Lower leg skin (tissue), 4 donors: ENCODE results near the gene ARHGAP9. TPM values are rescaled to one million over a fixed set of nuclear protein-coding genes. Genes with fewer than 3 reads are reported as not detected.
"Not testable (repeated sequence)": the region's sequence is repeated elsewhere in the genome, so short reads cannot be mapped to it uniquely, and the experiment has no call there.

ENCODE experiments used
- DNase-seq, 2 donors: peaks; one replicate each; pipeline ENCODE4 v3.0.0-alpha.2; 2019; ENCODE audit warnings: low spot score in 2 of 2
- H3K4me3 ChIP-seq: fragments of 200-600 bp; sonication (generic); 2 replicates; pipeline ENCODE4 v1.5.1; 2017; ENCODE audit warnings: mild to moderate bottlenecking, low read depth; ENCODE audit not compliant: poor library complexity, severe bottlenecking
- CTCF ChIP-seq, 3 donors: fragments of 450-650 bp; IDR thresholded peaks; one replicate each; pipeline ENCODE4 v1.5.1; 2016; ENCODE audit warnings: antibody characterized with exemption in 3 of 3, mild to moderate bottlenecking in 3 of 3, moderate library complexity in 2 of 3
- POLR2A ChIP-seq, 2 donors: fragments of 450-650 bp; IDR thresholded peaks; one replicate each; pipeline ENCODE4 v1.6.1; 2016 to 2017; ENCODE audit warnings: antibody characterized with exemption in 2 of 2, mild to moderate bottlenecking in 1 of 2, moderate library complexity in 1 of 2
- WGBS, 2 donors: methylation state at CpG; one replicate each; pipeline ENCODE4 v1.1.5; 2018; 5-methylcytosine and 5-hydroxymethylcytosine counted together
- intact Hi-C: fragments of 100-400 bp; cut with DNase I; formaldehyde crosslinking; loops from one replicate; pipeline ENCODE4 v1.15.0; 2023; ENCODE audit warnings: low total_unique reads
- total RNA-seq, 4 donors: library from RNA; depleted of rRNA; stranded (reverse); fragments of >200 nt; gene quantifications; one replicate each; pipeline ENCODE4 v1.1.0, GENCODE V29; 2016

Gene ARHGAP9
- total RNA-seq, 4 donors from 2014 or later, result 2.3 to 6.6 (median 3.1) TPM

- 92 to 95% methylated on average over 12 of the region's 12 CpGs for WGBS, 2 donors
- intact Hi-C loops, result no loop called here
- DNase-seq, result no peak
- TF ChIP-seq CTCF (IDR thresholded peaks at IDR 0.05) (no peak), POLR2A (IDR thresholded peaks at IDR 0.05) (no peak)
- no peak overlapping the region for H3K4me3 ChIP-seq
Observed at GRCh38 chr12:57497223-57498131, 17.8 kb upstream of the ARHGAP9 start.

DNA sequence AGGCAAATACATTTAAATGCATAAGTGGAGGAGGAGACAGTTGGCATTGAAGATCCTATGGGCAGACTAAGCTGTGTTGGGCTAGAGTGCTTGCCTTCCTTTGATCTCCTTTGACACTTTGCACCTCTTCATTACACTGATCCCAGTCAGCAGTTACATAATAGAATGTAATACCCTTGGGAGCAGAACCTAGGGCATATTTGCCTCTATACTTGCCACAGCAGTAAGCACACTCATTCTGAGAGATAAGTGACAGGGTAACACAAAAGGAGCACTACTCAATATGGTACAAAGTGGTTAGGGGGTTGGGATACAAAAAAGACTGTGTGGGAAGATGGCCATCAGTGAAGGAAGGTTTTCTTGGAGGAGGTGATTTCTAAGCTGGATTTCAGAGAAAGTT is 17.2 kb upstream of the ARHGAP9 start:
- no peak overlapping the region for H3K4me3 ChIP-seq
- TF ChIP-seq CTCF (IDR thresholded peaks at IDR 0.05), result no peak
- TF ChIP-seq POLR2A (IDR thresholded peaks at IDR 0.05), result no peak
- DNase-seq, result no peak
- intact Hi-C loops, result no loop called here

DNA sequence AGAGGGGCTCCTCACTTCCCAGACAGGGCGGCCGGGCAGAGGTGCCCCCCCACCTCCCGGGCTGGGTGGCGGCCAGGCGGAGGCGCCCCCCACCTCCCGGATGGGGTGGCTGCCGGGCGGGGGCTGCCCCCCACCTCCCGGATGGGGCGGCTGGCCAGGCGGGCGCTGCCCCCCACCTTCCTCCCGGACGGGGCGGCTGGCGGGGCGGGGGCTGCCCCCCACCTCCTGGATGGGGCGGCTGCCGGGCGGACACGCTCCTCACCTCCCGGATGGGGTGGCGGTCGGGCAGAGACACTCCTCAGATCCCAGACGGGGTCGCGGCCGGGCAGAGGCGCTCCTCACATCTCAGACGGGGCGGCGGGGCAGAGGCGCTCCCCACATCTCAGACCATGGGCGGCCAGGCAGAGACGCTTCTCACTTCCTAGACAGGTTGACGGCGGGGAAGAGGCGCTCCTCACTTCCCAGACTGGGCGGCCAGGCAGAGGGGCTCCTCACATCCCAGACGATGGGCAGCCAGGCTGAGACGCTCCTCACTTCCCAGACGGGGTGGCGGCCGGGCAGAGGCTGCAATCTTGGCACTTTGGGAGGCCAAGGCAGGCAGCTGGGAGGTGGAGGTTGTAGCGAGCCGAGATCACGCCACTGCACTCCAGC is 15.5 kb upstream of the ARHGAP9 start:
- 92 to 93% methylated on average over 12 to 39 of the region's 48 CpGs for WGBS, 2 donors
- DNase-seq, intact Hi-C loops, H3K4me3 ChIP-seq: not testable (repeated sequence)

DNA sequence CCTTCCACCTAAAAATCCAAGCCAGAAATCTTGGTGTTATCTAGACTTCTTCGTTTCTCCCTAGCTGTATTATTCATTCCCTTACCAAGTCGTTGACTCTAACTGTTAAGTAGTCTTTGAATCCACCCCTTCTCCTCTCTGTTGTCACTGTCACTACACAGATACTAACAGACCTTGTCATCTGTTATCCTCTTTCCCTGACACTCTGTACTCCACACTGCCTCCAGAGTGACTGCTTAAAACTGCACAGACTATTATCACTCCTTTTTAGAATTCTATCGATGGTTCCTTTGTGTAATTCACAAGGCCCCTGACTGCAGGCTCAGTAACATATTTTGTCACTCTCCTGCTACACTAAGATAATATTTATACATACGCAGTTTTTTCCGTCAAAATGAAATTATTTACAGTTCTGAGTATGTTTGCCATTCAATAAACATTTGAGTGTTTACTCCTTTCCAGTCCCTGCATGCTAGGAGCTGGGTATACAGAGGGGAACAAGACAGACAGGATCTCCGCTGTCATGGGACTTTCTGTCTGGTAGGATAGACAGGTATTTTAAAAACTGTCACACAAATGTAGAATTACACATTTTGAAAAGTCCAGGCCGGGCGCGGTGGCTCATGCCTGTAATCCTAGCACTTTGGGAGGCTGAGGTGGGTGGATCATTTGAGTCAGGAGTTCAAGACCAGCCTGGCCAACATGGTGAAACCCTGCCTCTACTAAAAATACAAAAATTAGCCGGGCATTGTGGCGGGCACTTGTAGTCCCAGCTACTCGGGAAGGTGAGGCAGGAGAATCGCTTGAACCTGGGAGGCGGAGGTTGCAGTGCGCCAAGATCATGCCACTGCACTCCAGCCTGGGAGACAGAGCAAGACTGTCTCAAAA is 12.0 kb upstream of the ARHGAP9 start:
- TF ChIP-seq POLR2A (IDR thresholded peaks at IDR 0.05) (no peak), CTCF (IDR thresholded peaks at IDR 0.05) (no peak)
- H3K4me3 ChIP-seq, result no peak overlapping the region
- intact Hi-C loops, result no loop called here
- WGBS, 2 donors, result 91 to 93% methylated on average over 15 of the region's 15 CpGs
- DNase-seq, result no peak

DNA sequence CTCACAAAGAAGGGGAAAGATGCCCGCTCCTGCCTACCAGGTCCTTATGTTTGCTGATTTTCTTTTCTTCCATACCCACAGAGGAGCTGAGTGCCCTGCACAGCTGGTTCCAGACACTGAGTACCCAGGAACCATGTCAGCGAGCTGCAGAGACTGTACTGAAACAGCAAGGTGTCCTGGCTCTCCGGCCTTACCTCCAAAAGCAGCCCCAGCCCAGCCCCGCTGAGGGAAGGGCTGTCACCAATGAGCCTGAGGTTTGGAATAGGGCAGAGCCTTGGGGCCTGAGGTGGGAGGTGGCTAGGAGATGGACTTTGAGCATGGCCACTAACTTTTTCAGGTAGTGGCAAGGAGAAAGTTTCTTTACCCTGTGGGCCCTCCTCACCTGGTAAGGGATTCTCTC is 10.5 kb upstream of the ARHGAP9 start:
- intact Hi-C loops, result no loop called here
- no peak overlapping the region for H3K4me3 ChIP-seq
- TF ChIP-seq POLR2A (IDR thresholded peaks at IDR 0.05), result no peak
- no peak for DNase-seq
- 96 to 98% methylated on average over 4 of the region's 4 CpGs for WGBS, 2 donors

GRCh38 chr12:57489157-57489641 is 9.5 kb upstream of the ARHGAP9 start:
- WGBS, 2 donors, result 94% methylated on average over 5 of the region's 5 CpGs
- intact Hi-C loops, result no loop called here
- H3K4me3 ChIP-seq, result no peak overlapping the region
- no peak for DNase-seq
- TF ChIP-seq POLR2A (IDR thresholded peaks at IDR 0.05), result no peak
- no peak for TF ChIP-seq CTCF (IDR thresholded peaks at IDR 0.05)
